KMS-11 (cell line): ENCODE measurements around the gene ARHGDIG.

Experiments used
- H2AFZ ChIP-seq: fragments of 200-600 bp; sonication (generic); 2 replicates; pipeline ENCODE4 v1.6.1; 2016; ENCODE audit warnings: antibody characterized with exemption, mixed run types, low read depth
- H3K27ac ChIP-seq: fragments of 200-600 bp; sonication (generic); 2 replicates; pipeline ENCODE4 v1.6.1; 2016; ENCODE audit warnings: mild to moderate bottlenecking, mixed run types
- H3K27me3 ChIP-seq: fragments of 200-600 bp; sonication (generic); 2 replicates; pipeline ENCODE4 v1.6.1; 2017; ENCODE audit warnings: mild to moderate bottlenecking, low read depth, mixed run types, moderate library complexity; ENCODE audit not compliant: insufficient read depth
- H3K36me3 ChIP-seq: fragments of 200-600 bp; sonication (generic); 2 replicates; pipeline ENCODE4 v1.6.1; 2017; ENCODE audit warnings: mild to moderate bottlenecking, mixed run types; ENCODE audit not compliant: insufficient read depth
- H3K4me1 ChIP-seq: fragments of 200-600 bp; sonication (generic); 2 replicates; pipeline ENCODE4 v1.6.1; 2016; ENCODE audit warnings: mild to moderate bottlenecking, low read depth, mixed run types; ENCODE audit not compliant: poor library complexity, severe bottlenecking
- H3K4me2 ChIP-seq: fragments of 200-600 bp; sonication (generic); 2 replicates; pipeline ENCODE4 v1.7.0; 2016; ENCODE audit warnings: mild to moderate bottlenecking, mixed run types
- H3K4me3 ChIP-seq: fragments of 200-600 bp; sonication (generic); IDR thresholded peaks from 2 replicates; pipeline ENCODE4 v1.6.1; 2017; ENCODE audit warnings: low read depth, low read length, mixed read lengths; ENCODE audit not compliant: insufficient read depth
- H3K79me2 ChIP-seq: fragments of 200-600 bp; sonication (generic); 2 replicates; pipeline ENCODE4 v1.6.1; 2016; ENCODE audit warnings: low read depth, mixed run types; ENCODE audit not compliant: insufficient read depth
- H3K9ac ChIP-seq: fragments of 200-600 bp; sonication (generic); 2 replicates; pipeline ENCODE4 v1.6.1; 2016; ENCODE audit warnings: mild to moderate bottlenecking, mixed run types
- H4K20me1 ChIP-seq: fragments of 200-600 bp; sonication (generic); 2 replicates; pipeline ENCODE4 v1.6.1; 2016; ENCODE audit warnings: mild to moderate bottlenecking, mixed run types; ENCODE audit not compliant: insufficient read depth
- TF ChIP-seq, protein P1 (sequence below): fragments of 200-600 bp; sonication (generic); conservative IDR thresholded peaks from 2 replicates; pipeline ENCODE4 v1.6.1; 2017; ENCODE audit warnings: low read depth, mild to moderate bottlenecking, antibody characterized with exemption, low read length, moderate library complexity, mixed read lengths

The ARHGDIG gene

DNA sequence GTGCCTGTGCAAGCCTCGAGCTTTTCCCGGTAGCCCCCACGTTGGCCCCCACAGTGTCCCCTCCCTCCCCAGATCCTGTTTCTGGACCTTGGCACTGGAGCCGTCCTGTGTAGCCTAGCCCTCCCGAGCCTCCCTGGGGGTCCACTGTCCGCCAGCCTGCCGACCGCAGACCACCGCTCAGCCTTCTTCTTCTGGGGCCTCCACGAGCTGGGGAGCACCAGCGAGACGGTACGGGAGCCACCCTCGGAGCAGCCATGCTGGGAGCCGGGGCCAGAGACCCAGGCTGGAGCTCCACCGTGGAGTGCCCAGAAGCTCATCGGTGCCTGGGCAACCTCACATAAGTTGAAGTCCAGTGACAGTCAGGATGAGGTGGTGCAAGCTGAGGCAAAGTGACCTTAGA lies 16.4 kb upstream of the ARHGDIG start:
- H2AFZ ChIP-seq, result no peak overlapping the region
- H3K4me1 ChIP-seq, result no peaks in the 10 kb centered on the region
- H3K27ac ChIP-seq, result no peak overlapping the region
- H3K79me2 ChIP-seq, result no peaks in the 10 kb centered on the region
- no peak overlapping the region for H3K4me3 ChIP-seq
- no peak overlapping the region for H3K9ac ChIP-seq
- no peaks in the 10 kb centered on the region for H3K36me3 ChIP-seq
- no peaks in the 10 kb centered on the region for H4K20me1 ChIP-seq
- H3K27me3 ChIP-seq, result peaks cover 2% of the 10 kb centered on the region; the same call in 1 of the 2 replicates
- no peak overlapping the region for H3K4me2 ChIP-seq
- TF ChIP-seq, protein P1, sequence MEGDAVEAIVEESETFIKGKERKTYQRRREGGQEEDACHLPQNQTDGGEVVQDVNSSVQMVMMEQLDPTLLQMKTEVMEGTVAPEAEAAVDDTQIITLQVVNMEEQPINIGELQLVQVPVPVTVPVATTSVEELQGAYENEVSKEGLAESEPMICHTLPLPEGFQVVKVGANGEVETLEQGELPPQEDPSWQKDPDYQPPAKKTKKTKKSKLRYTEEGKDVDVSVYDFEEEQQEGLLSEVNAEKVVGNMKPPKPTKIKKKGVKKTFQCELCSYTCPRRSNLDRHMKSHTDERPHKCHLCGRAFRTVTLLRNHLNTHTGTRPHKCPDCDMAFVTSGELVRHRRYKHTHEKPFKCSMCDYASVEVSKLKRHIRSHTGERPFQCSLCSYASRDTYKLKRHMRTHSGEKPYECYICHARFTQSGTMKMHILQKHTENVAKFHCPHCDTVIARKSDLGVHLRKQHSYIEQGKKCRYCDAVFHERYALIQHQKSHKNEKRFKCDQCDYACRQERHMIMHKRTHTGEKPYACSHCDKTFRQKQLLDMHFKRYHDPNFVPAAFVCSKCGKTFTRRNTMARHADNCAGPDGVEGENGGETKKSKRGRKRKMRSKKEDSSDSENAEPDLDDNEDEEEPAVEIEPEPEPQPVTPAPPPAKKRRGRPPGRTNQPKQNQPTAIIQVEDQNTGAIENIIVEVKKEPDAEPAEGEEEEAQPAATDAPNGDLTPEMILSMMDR, result no peak

DNA sequence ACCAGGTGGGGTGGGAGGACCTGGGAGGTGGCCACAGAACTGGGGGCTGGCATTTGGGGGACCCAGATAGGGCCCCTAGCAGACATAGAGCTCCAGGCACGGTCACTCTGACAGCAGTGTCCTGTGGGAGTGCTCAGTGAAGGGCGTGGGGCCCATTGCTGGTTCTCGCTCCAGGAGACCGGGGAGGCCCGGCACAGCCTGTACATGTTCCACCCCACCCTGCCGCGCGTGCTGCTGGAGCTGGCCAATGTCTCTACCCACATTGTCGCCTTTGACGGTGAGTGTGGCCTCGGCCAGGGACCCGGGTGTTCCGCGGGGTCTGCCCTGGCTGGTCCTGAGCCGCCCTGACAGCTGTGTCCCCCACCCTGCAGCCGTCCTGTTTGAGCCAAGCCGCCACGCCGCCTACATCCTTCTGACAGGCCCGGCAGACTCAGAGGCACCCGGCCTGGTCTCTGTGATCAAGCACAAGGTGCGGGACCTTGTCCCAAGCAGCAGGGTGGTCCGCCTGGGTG lies 15.9 kb upstream of the ARHGDIG start:
- TF ChIP-seq, protein P1, result no peak
- Histone ChIP-seq H3K4me1 (no peaks in the 10 kb centered on the region), H3K4me2 (no peak overlapping the region), H3K27ac (no peak overlapping the region), H3K36me3 (no peaks in the 10 kb centered on the region), H3K9ac (no peak overlapping the region), H3K27me3 (peaks cover 2% of the 10 kb centered on the region; the same call in 1 of the 2 replicates), H3K79me2 (no peaks in the 10 kb centered on the region), H2AFZ (no peak overlapping the region), H3K4me3 (no peak overlapping the region), H4K20me1 (no peaks in the 10 kb centered on the region)

DNA sequence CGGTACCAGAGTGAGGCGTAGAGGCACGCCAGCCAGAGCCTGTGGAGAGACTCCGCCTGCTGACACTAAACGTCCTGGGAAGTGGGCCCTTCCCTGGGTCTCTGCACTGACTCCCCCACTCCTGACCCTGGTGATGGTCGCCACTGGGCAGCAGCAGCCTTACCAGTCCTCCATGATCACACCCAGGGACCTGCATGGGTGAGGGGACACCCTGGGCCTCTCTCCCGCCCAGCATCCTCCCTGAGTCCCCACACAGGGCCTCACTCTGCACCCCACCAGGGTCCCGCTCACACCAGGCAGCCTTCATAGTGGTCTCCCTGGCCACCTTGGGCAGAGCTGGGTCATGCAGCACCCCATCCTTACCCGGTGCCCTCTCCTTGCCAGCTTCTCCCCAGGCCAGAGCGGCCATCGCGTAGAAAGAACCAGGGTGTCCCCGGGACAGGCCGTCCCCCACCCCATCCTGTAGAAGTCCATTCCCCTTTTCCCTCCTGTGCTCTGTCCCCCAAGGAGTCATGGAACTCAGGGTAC lies 15.3 kb upstream of the ARHGDIG start:
- Histone ChIP-seq H3K4me1 (no peaks in the 10 kb centered on the region), H3K9ac (no peak overlapping the region), H3K27me3 (peaks cover 2% of the 10 kb centered on the region; the same call in 1 of the 2 replicates), H3K4me3 (no peak overlapping the region), H2AFZ (no peak overlapping the region), H3K27ac (no peak overlapping the region), H3K4me2 (no peak overlapping the region), H4K20me1 (no peaks in the 10 kb centered on the region), H3K36me3 (no peaks in the 10 kb centered on the region), H3K79me2 (no peaks in the 10 kb centered on the region)
- TF ChIP-seq, protein P1, result no peak

DNA sequence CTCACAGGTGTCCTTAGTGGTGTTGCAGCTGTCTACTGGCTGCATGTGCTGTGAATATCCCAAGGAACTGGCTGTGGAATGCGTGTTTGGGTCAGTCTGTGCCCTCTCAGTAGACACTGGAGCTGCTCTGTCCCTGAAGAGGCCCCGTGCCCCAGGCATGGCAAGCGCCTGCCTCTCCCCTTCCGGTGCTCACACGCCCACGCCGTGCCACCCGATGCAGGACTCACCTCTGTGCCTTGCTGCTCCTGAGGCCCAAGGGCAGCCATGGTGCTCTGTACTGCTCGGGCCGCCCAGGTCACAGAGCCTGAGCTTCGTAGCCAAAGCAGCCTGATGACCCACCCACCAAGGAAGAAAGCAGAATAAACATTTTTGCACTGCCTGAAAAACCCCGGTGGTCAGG lies 14.7 kb upstream of the ARHGDIG start:
- H3K4me1 ChIP-seq, result no peaks in the 10 kb centered on the region
- H3K36me3 ChIP-seq, result no peaks in the 10 kb centered on the region
- H4K20me1 ChIP-seq, result no peaks in the 10 kb centered on the region
- H3K4me3 ChIP-seq, result no peak overlapping the region
- H3K27ac ChIP-seq, result no peak overlapping the region
- H2AFZ ChIP-seq, result no peak overlapping the region
- H3K79me2 ChIP-seq, result no peaks in the 10 kb centered on the region
- TF ChIP-seq, protein P1, result no peak
- no peak overlapping the region for H3K4me2 ChIP-seq
- no peak overlapping the region for H3K9ac ChIP-seq
- H3K27me3 ChIP-seq, result peaks cover 2% of the 10 kb centered on the region; the same call in 1 of the 2 replicates
